Coronary artery (tissue), 2 donors: Measurements from ENCODE around the gene CORO2B.

ENCODE experiments used
- DNase-seq: peaks from one replicate; pipeline ENCODE4 v3.0.0-alpha.2; 2017; ENCODE audit warnings: low spot score
- H3K27ac ChIP-seq, 2 donors: fragments of 200-600 bp; sonication (generic); one replicate each; pipeline ENCODE4 v1.5.1; 2016 to 2019
- H3K4me3 ChIP-seq: fragments of 200-600 bp; sonication (generic); 2 replicates; pipeline ENCODE4 v1.5.1; 2016; ENCODE audit warnings: mild to moderate bottlenecking, moderate library complexity
- TF ChIP-seq, protein P1 (sequence below): fragments of 200-600 bp; sonication (generic); IDR thresholded peaks from one replicate; pipeline ENCODE4 v1.5.1; 2019; ENCODE audit warnings: antibody characterized with exemption

CORO2B gene, protein sequence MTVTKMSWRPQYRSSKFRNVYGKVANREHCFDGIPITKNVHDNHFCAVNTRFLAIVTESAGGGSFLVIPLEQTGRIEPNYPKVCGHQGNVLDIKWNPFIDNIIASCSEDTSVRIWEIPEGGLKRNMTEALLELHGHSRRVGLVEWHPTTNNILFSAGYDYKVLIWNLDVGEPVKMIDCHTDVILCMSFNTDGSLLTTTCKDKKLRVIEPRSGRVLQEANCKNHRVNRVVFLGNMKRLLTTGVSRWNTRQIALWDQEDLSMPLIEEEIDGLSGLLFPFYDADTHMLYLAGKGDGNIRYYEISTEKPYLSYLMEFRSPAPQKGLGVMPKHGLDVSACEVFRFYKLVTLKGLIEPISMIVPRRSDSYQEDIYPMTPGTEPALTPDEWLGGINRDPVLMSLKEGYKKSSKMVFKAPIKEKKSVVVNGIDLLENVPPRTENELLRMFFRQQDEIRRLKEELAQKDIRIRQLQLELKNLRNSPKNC

DNA sequence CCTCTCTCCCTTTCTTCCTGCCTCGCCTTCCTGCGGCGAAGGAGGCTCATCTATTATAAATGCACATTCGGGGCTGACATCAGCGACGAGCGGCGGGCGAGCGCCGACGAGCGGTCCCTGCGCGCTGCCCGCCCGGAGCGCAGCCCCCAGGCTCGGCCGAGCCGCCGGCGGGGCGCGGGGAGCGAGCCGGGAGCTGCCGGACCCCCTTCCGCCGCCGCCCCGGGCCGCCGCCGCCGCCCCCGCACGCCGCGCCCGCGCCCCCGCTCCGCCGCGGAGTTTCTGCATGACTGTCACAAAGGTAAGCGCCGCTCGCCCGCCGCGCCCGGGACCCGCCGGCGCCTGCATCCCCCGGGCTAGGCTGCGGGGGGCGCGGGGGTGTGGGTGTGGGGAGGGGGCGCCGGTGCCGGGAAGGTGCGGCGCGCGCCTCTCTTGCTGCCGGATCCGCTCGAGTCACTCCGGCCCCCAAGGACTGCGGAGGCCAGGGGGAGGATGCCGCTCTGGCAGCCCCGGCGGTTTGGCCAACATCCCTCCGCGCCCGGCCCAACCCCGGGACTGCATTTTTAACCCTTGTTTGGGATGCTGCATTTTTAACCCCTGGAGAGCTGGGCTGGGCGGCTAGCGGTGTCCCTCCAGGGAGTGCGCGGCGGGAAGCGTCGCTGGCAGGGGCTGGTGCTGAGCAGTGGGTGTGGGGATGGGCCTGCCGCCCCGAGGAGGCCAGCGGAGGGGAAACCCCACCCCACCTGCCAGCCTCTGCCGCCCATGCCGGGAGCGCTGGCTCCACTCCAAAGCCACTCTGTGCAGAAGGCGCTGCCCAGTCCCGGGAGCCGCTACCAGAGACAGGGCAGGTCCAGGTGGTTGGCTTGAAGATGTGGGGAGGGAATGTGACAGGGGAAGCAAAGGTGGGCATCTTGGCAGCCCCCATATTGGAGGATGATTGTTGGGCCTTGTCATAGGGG is at the start of gene CORO2B:
CORO2B (plus strand) TSS at position 14 of the 956 bp plus-strand sequence; CDS start at position 284, 270 bp downstream.
- Histone ChIP-seq H3K27ac (peak within 1 kb of the TSS; percentile 66 to 91), H3K4me3 (peak within 1 kb of the TSS; percentile 78)
- TF ChIP-seq, protein P1, sequence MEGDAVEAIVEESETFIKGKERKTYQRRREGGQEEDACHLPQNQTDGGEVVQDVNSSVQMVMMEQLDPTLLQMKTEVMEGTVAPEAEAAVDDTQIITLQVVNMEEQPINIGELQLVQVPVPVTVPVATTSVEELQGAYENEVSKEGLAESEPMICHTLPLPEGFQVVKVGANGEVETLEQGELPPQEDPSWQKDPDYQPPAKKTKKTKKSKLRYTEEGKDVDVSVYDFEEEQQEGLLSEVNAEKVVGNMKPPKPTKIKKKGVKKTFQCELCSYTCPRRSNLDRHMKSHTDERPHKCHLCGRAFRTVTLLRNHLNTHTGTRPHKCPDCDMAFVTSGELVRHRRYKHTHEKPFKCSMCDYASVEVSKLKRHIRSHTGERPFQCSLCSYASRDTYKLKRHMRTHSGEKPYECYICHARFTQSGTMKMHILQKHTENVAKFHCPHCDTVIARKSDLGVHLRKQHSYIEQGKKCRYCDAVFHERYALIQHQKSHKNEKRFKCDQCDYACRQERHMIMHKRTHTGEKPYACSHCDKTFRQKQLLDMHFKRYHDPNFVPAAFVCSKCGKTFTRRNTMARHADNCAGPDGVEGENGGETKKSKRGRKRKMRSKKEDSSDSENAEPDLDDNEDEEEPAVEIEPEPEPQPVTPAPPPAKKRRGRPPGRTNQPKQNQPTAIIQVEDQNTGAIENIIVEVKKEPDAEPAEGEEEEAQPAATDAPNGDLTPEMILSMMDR = no peak
- DNase-seq = no peak

DNA sequence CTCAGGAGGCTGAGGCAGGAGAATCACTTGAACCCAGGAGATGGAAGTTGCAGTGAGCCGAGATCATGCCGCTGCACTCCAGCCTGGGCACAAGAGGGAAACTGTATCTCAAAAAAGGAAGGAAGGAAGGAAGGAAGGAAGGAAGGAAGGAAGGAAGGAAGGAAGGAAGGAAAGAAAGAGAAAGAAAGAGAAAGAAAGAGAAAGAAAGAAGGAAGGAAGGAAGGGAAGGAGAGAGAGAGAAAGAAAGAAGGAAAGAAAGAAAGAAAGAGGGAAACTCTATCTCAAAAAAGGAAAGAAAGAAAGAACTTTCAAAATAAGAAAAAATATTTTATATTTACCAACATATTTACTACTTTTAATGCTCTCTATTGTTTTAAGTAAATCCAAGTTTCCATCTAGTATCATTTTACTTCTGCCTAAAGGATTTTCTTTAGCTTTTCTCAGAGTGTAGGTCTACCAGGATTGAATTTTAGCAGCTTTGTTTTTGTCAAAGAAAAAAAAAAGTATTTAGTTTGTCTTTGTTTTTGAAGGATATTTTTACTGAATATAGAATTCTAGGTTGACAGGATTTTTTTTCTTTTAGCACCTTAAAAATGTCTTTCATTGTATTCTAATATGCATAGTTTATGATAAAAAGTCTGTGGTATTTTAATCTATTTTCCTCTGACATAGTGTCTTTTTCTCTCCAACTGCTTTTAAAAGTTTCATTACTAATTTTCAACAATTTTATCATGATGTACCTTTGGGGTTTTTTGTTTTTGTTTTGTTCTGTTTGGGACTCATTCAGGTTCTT is 47.2 kb upstream of the CORO2B start:
- no peak for DNase-seq
- TF ChIP-seq, protein P1 = no peak
- no peak overlapping the region for H3K27ac ChIP-seq
- no peak overlapping the region for H3K4me3 ChIP-seq

DNA sequence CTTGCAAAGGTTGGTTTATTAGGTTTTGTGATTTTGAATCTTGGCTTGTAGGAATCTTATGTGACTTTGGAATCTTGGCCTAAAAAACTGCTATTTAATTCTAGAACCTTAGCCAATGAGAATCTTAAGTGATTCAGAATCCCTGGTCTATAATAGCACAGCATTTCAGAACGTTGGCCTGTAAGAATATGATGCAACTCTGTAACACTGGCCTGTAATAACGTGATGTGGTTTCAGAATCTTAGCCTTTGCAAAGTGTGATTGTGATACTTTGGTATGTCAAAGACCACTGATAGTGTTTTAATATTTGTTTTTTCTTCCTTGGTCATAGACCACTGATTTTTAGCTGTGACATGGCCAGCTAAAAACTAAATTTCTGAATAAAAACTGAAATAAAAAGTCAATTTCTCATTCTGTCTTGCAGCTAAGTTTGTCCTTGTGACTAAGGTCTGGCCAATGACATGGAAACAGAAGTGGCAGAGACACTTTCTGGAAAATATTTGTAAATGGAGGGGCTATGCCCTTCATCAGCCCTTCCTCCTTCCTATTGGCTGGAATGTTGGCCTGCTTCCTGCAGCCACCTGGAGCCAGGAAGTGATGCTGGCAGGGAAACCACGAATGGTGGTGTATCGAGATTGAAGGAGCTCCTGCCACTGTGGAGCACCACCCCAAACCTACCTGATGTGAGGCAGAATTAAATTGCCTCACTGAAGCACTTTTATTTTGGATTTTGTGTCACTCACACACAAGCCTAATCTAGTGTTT is 42.3 kb upstream of the CORO2B start:
- no peak for DNase-seq
- Histone ChIP-seq H3K27ac (peak overlapping the region; percentile 59 to 85), H3K4me3 (no peak overlapping the region)
- TF ChIP-seq, protein P1 = no peak

DNA sequence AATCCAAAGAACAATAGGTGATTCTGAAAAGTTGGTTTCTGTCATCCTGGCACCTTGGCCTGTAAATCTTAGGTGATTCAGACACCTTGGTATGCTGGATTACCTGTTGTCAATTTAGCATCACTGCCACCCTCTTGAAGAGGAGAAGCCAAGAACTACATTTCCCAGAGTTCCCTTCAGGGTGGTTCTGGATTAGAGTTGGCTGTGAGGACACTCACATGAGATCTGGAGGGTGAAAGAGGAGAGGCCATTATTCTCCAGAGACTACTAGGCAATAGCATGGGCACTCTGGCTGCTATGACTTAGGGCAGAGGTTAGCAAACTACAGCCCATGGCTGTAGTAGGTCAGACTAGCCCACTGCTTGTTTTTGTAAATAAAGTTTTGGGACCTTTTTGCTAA is 41.7 kb upstream of the CORO2B start:
- no peak overlapping the region for H3K4me3 ChIP-seq
- DNase-seq = no peak
- peak overlapping the region; percentile 59 to 85 for H3K27ac ChIP-seq
- TF ChIP-seq, protein P1 = no peak

DNA sequence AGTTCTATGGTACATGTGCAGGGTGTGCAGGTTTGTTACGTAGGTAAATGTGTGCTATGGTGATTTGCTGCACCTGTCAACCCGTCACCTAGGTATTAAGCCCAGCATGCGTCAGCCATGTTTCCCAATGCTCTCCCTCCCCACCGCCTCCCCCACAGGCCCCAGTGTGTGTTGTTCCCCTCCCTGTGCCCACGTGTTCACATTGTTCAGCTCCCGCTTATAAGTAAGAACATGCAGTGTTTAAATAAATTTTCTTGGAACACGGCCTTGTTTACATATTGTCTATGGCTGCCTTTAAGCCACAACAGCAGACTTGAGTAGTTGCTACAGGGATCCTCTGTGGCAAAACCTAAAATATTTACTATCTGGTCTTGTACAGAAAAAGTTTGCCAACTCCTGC is 41.3 kb upstream of the CORO2B start:
- TF ChIP-seq, protein P1 = no peak
- Histone ChIP-seq H3K27ac (peak overlapping the region; percentile 59 to 85), H3K4me3 (no peak overlapping the region)
- DNase-seq = no peak

DNA sequence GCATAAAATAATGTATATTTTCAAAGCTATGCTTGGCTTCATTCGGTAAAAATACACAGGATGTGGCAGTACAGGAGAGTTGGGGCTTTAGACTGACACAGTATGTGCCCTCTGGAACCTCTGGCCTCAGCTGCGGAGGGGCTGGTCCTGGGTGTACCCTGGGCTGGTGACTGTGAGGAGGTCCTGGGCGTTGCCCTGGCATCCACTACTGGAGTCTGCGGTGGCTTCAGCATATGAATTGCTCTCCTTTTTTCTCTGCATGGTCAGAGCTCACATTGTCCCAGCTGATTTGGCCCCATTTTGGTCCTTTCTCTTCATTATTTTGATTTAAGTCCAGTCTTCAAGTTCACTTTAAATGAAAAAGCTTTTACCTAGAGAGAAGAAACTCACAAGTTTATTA is 40.5 kb upstream of the CORO2B start:
- TF ChIP-seq, protein P1 = no peak
- DNase-seq = no peak
- Histone ChIP-seq H3K4me3 (no peak overlapping the region), H3K27ac (no peak overlapping the region)
